Lower leg skin (tissue), 4 donors: ENCODE results near the gene MYCN. TPM values are rescaled to one million over a fixed set of nuclear protein-coding genes. Genes with fewer than 3 reads are reported as not detected.

Experiments used
- DNase-seq, 2 donors: peaks; one replicate each; pipeline ENCODE4 v3.0.0-alpha.2; 2019; ENCODE audit warnings: low spot score in 2 of 2
- H3K4me3 ChIP-seq: fragments of 200-600 bp; sonication (generic); 2 replicates; pipeline ENCODE4 v1.5.1; 2017; ENCODE audit warnings: mild to moderate bottlenecking, low read depth; ENCODE audit not compliant: poor library complexity, severe bottlenecking
- POLR2A ChIP-seq, 2 donors: fragments of 450-650 bp; IDR thresholded peaks; one replicate each; pipeline ENCODE4 v1.6.1; 2016 to 2017; ENCODE audit warnings: antibody characterized with exemption in 2 of 2, mild to moderate bottlenecking in 1 of 2, moderate library complexity in 1 of 2
- WGBS, 2 donors: methylation state at CpG; one replicate each; pipeline ENCODE4 v1.1.5; 2018; 5-methylcytosine and 5-hydroxymethylcytosine counted together
- intact Hi-C: fragments of 100-400 bp; cut with DNase I; formaldehyde crosslinking; loops from one replicate; pipeline ENCODE4 v1.15.0; 2023; ENCODE audit warnings: low total_unique reads
- total RNA-seq, 4 donors: library from RNA; depleted of rRNA; stranded (reverse); fragments of >200 nt; gene quantifications; one replicate each; pipeline ENCODE4 v1.1.0, GENCODE V29; 2016
- TF ChIP-seq, protein P1 (sequence below), 3 donors: fragments of 450-650 bp; IDR thresholded peaks; one replicate each; pipeline ENCODE4 v1.5.1; 2016; ENCODE audit warnings: antibody characterized with exemption in 3 of 3, mild to moderate bottlenecking in 3 of 3, moderate library complexity in 2 of 3

MYCN gene
- total RNA-seq, 4 donors from 2014 or later, result 0.15 to 1.5 (median 0.64) TPM; not detected in 1

- DNase-seq, result peak in 1 of 2 donors; percentile 7
- TF ChIP-seq POLR2A (IDR thresholded peaks at IDR 0.05), result no peak
- TF ChIP-seq, protein P1, sequence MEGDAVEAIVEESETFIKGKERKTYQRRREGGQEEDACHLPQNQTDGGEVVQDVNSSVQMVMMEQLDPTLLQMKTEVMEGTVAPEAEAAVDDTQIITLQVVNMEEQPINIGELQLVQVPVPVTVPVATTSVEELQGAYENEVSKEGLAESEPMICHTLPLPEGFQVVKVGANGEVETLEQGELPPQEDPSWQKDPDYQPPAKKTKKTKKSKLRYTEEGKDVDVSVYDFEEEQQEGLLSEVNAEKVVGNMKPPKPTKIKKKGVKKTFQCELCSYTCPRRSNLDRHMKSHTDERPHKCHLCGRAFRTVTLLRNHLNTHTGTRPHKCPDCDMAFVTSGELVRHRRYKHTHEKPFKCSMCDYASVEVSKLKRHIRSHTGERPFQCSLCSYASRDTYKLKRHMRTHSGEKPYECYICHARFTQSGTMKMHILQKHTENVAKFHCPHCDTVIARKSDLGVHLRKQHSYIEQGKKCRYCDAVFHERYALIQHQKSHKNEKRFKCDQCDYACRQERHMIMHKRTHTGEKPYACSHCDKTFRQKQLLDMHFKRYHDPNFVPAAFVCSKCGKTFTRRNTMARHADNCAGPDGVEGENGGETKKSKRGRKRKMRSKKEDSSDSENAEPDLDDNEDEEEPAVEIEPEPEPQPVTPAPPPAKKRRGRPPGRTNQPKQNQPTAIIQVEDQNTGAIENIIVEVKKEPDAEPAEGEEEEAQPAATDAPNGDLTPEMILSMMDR (IDR thresholded peaks at IDR 0.05), result no peak
- H3K4me3 ChIP-seq, result no peak overlapping the region
- WGBS, 2 donors, result 83 to 86% methylated on average over 4 of the region's 4 CpGs
- intact Hi-C loops, result loop anchor here (10.0 kb wide), 1 partner anchor 301 kb away; no protein-coding TSS in a partner anchor
Observed at GRCh38 chr2:15935675-15936074, 4.7 kb upstream of the MYCN start.

DNA sequence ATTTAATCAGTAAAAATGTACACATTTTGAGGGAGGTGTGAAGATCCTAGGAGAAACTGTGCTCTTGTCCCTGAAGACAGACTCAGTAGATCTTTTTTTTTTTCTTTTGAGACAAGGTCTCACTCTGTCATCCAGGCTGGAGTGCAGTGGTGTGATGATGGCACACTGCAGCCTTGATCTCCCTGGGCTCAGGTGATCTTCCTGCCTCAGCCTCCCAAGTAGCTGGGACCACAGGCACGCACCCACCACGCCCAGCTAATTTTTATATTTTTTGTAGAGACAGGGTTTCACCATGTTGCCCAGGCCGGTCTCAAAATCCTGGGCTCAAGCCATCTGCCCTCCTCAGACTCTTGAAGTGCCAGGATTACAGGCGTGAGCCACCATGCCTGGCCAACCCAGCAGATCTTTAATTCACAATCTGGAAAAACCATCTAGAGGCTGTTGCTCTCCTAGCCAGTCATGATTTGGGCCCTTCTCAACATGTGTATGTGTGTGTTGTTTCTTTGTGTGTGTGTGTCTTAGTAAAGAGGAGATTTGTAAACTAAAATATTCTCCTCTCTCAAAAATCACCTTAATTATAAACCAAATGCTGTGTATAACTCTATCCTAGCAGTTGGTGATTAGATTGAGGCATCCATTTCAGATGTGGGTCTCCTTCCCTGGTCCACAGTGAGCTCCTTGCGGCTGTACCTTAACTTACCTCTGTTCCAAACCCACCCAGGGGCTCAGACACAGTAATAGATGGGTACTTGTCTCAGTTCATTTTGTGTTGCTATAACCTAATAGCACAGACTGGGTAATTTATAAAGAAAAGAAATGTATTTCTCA, 3.9 kb upstream of the MYCN start:
- 69 to 82% methylated on average over 5 of the region's 5 CpGs for WGBS, 2 donors
- no peak overlapping the region for H3K4me3 ChIP-seq
- intact Hi-C loops, result loop anchor here (10.0 kb wide), 1 partner anchor 302 kb away; no protein-coding TSS in a partner anchor
- TF ChIP-seq POLR2A (IDR thresholded peaks at IDR 0.05), result no peak
- TF ChIP-seq, protein P1 (IDR thresholded peaks at IDR 0.05), result no peak
- peak in 1 of 2 donors; percentile 23 for DNase-seq

DNA sequence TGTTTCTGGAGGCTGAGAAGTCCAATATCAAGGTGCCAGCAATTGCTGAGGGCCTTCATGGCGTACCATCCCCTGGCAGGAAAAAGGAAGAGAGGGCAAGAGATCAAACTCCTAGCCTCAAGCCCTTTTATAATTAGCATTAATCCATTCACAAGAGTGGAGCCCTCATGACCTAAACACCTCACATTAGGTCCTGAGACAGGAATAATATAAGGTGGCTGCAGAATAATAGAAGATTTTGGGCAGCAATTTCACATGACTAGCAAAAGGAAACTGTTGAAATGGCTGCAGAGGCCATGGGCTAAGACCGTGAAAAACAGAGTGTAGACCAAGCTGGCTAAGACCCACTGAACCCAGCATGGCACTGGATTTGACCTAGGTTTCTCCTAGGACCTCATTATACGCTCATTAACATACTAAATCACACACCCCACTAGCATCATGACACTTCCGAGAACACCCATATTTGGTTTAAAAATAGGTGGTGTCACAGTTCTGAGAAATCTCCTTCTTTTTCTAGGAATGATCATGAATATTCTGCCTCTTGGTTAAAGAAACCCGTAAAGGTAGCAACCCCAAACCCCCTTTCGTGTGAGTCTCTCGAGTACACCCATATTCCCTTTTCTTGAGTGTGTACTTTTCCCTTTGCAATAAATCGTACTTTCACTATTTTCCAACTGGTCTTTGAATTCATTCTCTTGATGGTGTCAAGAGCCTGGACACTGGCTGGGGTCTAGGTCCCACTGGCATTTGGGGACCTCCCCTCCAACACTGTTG, 3.1 kb upstream of the MYCN start:
- DNase-seq, result peak in 1 of 2 donors; percentile 10
- intact Hi-C loops, result loop anchor here (10.0 kb wide), 1 partner anchor 302 kb away; no protein-coding TSS in a partner anchor
- H3K4me3 ChIP-seq, result no peak overlapping the region
- 88 to 91% methylated on average over 8 of the region's 8 CpGs for WGBS, 2 donors
- TF ChIP-seq, protein P1 (IDR thresholded peaks at IDR 0.05), result no peak
- no peak for TF ChIP-seq POLR2A (IDR thresholded peaks at IDR 0.05)

DNA sequence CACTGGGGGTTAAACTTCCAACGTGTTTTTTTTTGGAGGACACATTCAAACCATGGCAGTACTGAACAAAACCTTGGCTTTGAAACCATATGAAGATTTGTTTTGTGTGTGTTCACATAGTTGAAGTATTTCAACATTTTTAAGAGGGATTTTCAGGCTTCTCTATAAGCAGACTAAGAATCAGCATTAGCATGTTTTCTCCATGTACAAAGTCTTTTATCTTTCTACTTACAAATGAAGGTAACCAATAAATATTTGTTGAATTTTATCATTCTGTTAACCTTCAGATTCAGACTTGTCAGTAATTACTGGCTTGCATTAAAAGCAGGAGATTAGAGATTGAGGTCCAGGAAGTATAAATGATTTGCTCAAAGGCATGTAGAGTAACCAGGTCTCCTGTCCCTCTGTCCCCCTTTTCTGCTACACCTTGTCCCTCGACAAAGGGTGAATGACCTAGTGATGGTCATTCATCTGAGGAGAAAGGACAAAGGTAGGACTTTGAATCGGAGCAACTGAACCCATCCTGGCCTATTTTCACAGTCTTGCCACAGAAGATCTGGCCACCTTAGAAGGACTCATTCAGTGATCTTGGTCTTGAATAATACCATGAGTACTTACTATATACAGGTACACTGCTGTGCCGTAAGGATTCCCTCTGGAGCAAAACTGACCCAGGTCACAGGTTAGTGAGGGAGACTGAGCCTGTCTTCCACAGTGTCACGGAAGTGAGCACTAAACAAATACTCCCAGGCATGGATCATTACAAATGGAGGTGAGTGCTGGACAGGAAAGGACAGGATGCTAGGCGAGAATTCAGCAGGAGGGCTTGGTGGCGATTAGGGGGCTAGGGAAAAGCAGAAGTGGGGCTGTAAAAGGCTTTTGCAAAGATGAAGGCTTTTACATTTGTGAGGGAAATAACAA, 2.2 kb upstream of the MYCN start:
- H3K4me3 ChIP-seq, result no peak overlapping the region
- DNase-seq, result peak in 1 of 2 donors; percentile 28
- intact Hi-C loops, result loop anchor here (10.0 kb wide), 1 partner anchor 303 kb away; no protein-coding TSS in a partner anchor
- TF ChIP-seq POLR2A (IDR thresholded peaks at IDR 0.05), result no peak
- TF ChIP-seq, protein P1 (IDR thresholded peaks at IDR 0.05), result no peak
- 87 to 89% methylated on average over 7 of the region's 7 CpGs for WGBS, 2 donors
